ENCODE data around the gene ALAS1.

The ALAS1 gene

GRCh38 chr3:52204337-52205073, 6.5 kb downstream of the ALAS1 start:
- Histone ChIP-seq H3K4me1 (ENCODE audit: insufficient read depth, low read length) (no peaks in the 10 kb centered on the region), H3K27me3 (ENCODE audit: control insufficient read depth in 1 of 2, insufficient read depth in 2 of 2, low read length in 2 of 2) (no peaks in the 10 kb centered on the region), H3K4me3 (ENCODE audit: low read depth in 1 of 2, low read length in 2 of 2) (no peak overlapping the region), H3K36me3 (ENCODE audit: insufficient read depth, low read length) (peaks cover 85% of the 10 kb centered on the region), H3K9me3 (ENCODE audit: low read length) (no peaks in the 10 kb centered on the region), H3K9ac (ENCODE audit: low read length) (no peak overlapping the region), H3K27ac (ENCODE audit: low read depth, low read length) (no peak overlapping the region)

GRCh38 chr3:52205727-52206372, 7.9 kb downstream of the ALAS1 start:
- Histone ChIP-seq H3K36me3 (ENCODE audit: insufficient read depth, low read length) (peaks cover 88% of the 10 kb centered on the region), H3K27ac (ENCODE audit: low read depth, low read length) (no peak overlapping the region), H3K9me3 (ENCODE audit: low read length) (no peaks in the 10 kb centered on the region), H3K9ac (ENCODE audit: low read length) (no peak overlapping the region), H3K4me3 (ENCODE audit: low read depth in 1 of 2, low read length in 2 of 2) (no peak overlapping the region), H3K4me1 (ENCODE audit: insufficient read depth, low read length) (no peaks in the 10 kb centered on the region), H3K27me3 (ENCODE audit: control insufficient read depth in 1 of 2, insufficient read depth in 2 of 2, low read length in 2 of 2) (no peaks in the 10 kb centered on the region)

- H3K4me1 ChIP-seq (ENCODE audit: insufficient read depth, low read length): no peaks in the 10 kb centered on the region
- no peak overlapping the region for H3K27ac ChIP-seq (ENCODE audit: low read depth, low read length)
- no peaks in the 10 kb centered on the region for H3K27me3 ChIP-seq (ENCODE audit: control insufficient read depth in 1 of 2, insufficient read depth in 2 of 2, low read length in 2 of 2)
- no peak overlapping the region for H3K9ac ChIP-seq (ENCODE audit: low read length)
- no peak overlapping the region for H3K4me3 ChIP-seq (ENCODE audit: low read depth in 1 of 2, low read length in 2 of 2)
- H3K36me3 ChIP-seq (ENCODE audit: insufficient read depth, low read length): peaks cover 94% of the 10 kb centered on the region
- no peaks in the 10 kb centered on the region for H3K9me3 ChIP-seq (ENCODE audit: low read length)
Measured at GRCh38 chr3:52208556-52208955, 10.6 kb downstream of the ALAS1 start.

- Histone ChIP-seq H3K9ac (ENCODE audit: low read length) (no peak overlapping the region), H3K36me3 (ENCODE audit: insufficient read depth, low read length) (peaks cover 90% of the 10 kb centered on the region), H3K4me3 (ENCODE audit: low read depth in 1 of 2, low read length in 2 of 2) (no peak overlapping the region), H3K27me3 (ENCODE audit: control insufficient read depth in 1 of 2, insufficient read depth in 2 of 2, low read length in 2 of 2) (no peaks in the 10 kb centered on the region), H3K4me1 (ENCODE audit: insufficient read depth, low read length) (no peaks in the 10 kb centered on the region), H3K27ac (ENCODE audit: low read depth, low read length) (no peak overlapping the region), H3K9me3 (ENCODE audit: low read length) (no peaks in the 10 kb centered on the region)
Measured at GRCh38 chr3:52210037-52210436, 12.1 kb downstream of the ALAS1 start.

GRCh38 chr3:52210550-52211046, 12.6 kb downstream of the ALAS1 start:
- no peak overlapping the region for H3K27ac ChIP-seq (ENCODE audit: low read depth, low read length)
- no peaks in the 10 kb centered on the region for H3K9me3 ChIP-seq (ENCODE audit: low read length)
- H3K9ac ChIP-seq (ENCODE audit: low read length): no peak overlapping the region
- no peaks in the 10 kb centered on the region for H3K27me3 ChIP-seq (ENCODE audit: control insufficient read depth in 1 of 2, insufficient read depth in 2 of 2, low read length in 2 of 2)
- H3K36me3 ChIP-seq (ENCODE audit: insufficient read depth, low read length): peaks cover 90% of the 10 kb centered on the region
- no peak overlapping the region for H3K4me3 ChIP-seq (ENCODE audit: low read depth in 1 of 2, low read length in 2 of 2)
- H3K4me1 ChIP-seq (ENCODE audit: insufficient read depth, low read length): no peaks in the 10 kb centered on the region

- Histone ChIP-seq H3K9ac (ENCODE audit: low read length) (no peak overlapping the region), H3K27ac (ENCODE audit: low read depth, low read length) (no peak overlapping the region), H3K4me1 (ENCODE audit: insufficient read depth, low read length) (peaks cover under 1% of the 10 kb centered on the region), H3K4me3 (ENCODE audit: low read depth in 1 of 2, low read length in 2 of 2) (no peak overlapping the region), H3K9me3 (ENCODE audit: low read length) (no peaks in the 10 kb centered on the region), H3K27me3 (ENCODE audit: control insufficient read depth in 1 of 2, insufficient read depth in 2 of 2, low read length in 2 of 2) (no peaks in the 10 kb centered on the region), H3K36me3 (ENCODE audit: insufficient read depth, low read length) (peaks cover 84% of the 10 kb centered on the region)
Measured at GRCh38 chr3:52211268-52211891, 13.4 kb downstream of the ALAS1 start.

GRCh38 chr3:52213005-52213404, 15.0 kb downstream of the ALAS1 start:
- Histone ChIP-seq H3K27ac (ENCODE audit: low read depth, low read length) (no peak overlapping the region), H3K36me3 (ENCODE audit: insufficient read depth, low read length) (peaks cover 72% of the 10 kb centered on the region), H3K27me3 (ENCODE audit: control insufficient read depth in 1 of 2, insufficient read depth in 2 of 2, low read length in 2 of 2) (no peaks in the 10 kb centered on the region), H3K9me3 (ENCODE audit: low read length) (no peaks in the 10 kb centered on the region), H3K4me1 (ENCODE audit: insufficient read depth, low read length) (peaks cover 12% of the 10 kb centered on the region), H3K9ac (ENCODE audit: low read length) (no peak overlapping the region), H3K4me3 (ENCODE audit: low read depth in 1 of 2, low read length in 2 of 2) (no peak overlapping the region)

- no peaks in the 10 kb centered on the region for H3K27me3 ChIP-seq (ENCODE audit: control insufficient read depth in 1 of 2, insufficient read depth in 2 of 2, low read length in 2 of 2)
- H3K4me1 ChIP-seq (ENCODE audit: insufficient read depth, low read length): peaks cover 12% of the 10 kb centered on the region
- no peak overlapping the region for H3K9ac ChIP-seq (ENCODE audit: low read length)
- no peaks in the 10 kb centered on the region for H3K9me3 ChIP-seq (ENCODE audit: low read length)
- no peak overlapping the region for H3K4me3 ChIP-seq (ENCODE audit: low read depth in 1 of 2, low read length in 2 of 2)
- H3K36me3 ChIP-seq (ENCODE audit: insufficient read depth, low read length): peaks cover 63% of the 10 kb centered on the region
- no peak overlapping the region for H3K27ac ChIP-seq (ENCODE audit: low read depth, low read length)
Measured at GRCh38 chr3:52213901-52214300, 15.9 kb downstream of the ALAS1 start.

- H3K9me3 ChIP-seq (ENCODE audit: low read length): no peaks in the 10 kb centered on the region
- H3K4me3 ChIP-seq (ENCODE audit: low read depth in 1 of 2, low read length in 2 of 2): no peak overlapping the region
- peaks cover 12% of the 10 kb centered on the region for H3K4me1 ChIP-seq (ENCODE audit: insufficient read depth, low read length)
- peaks cover 49% of the 10 kb centered on the region for H3K36me3 ChIP-seq (ENCODE audit: insufficient read depth, low read length)
- no peaks in the 10 kb centered on the region for H3K27me3 ChIP-seq (ENCODE audit: control insufficient read depth in 1 of 2, insufficient read depth in 2 of 2, low read length in 2 of 2)
- H3K27ac ChIP-seq (ENCODE audit: low read depth, low read length): no peak overlapping the region
- no peak overlapping the region for H3K9ac ChIP-seq (ENCODE audit: low read length)
Measured at GRCh38 chr3:52215351-52215750, 17.4 kb downstream of the ALAS1 start.

GRCh38 chr3:52216585-52217408, 18.8 kb downstream of the ALAS1 start:
- Histone ChIP-seq H3K9me3 (ENCODE audit: low read length) (no peaks in the 10 kb centered on the region), H3K4me3 (ENCODE audit: low read depth in 1 of 2, low read length in 2 of 2) (no peak overlapping the region), H3K36me3 (ENCODE audit: insufficient read depth, low read length) (peaks cover 34% of the 10 kb centered on the region), H3K27ac (ENCODE audit: low read depth, low read length) (peak overlapping the region; percentile 42), H3K4me1 (ENCODE audit: insufficient read depth, low read length) (peaks cover 17% of the 10 kb centered on the region), H3K9ac (ENCODE audit: low read length) (no peak overlapping the region), H3K27me3 (ENCODE audit: control insufficient read depth in 1 of 2, insufficient read depth in 2 of 2, low read length in 2 of 2) (no peaks in the 10 kb centered on the region)

GRCh38 chr3:52217409-52217805, 19.4 kb downstream of the ALAS1 start:
- Histone ChIP-seq H3K4me1 (ENCODE audit: insufficient read depth, low read length) (peaks cover 17% of the 10 kb centered on the region), H3K27ac (ENCODE audit: low read depth, low read length) (no peak overlapping the region)

More at GRCh38 chr3:52217409-52217805, 19.4 kb downstream of the ALAS1 start:
- no peak overlapping the region for H3K4me3 ChIP-seq (ENCODE audit: low read depth in 1 of 2, low read length in 2 of 2)
- H3K9ac ChIP-seq (ENCODE audit: low read length): no peak overlapping the region
- no peaks in the 10 kb centered on the region for H3K27me3 ChIP-seq (ENCODE audit: control insufficient read depth in 1 of 2, insufficient read depth in 2 of 2, low read length in 2 of 2)
- no peaks in the 10 kb centered on the region for H3K9me3 ChIP-seq (ENCODE audit: low read length)
- peaks cover 28% of the 10 kb centered on the region for H3K36me3 ChIP-seq (ENCODE audit: insufficient read depth, low read length)
